ENCODE results near the gene CNPY3.

Gene CNPY3

GRCh38 chr6:42984924-42985475 is 55.7 kb downstream of the CNPY3 start:
- DNase-seq = no peak

GRCh38 chr6:42987533-42988451 is 58.5 kb downstream of the CNPY3 start:
- no peak for DNase-seq

GRCh38 chr6:42988486-42989020 is 59.3 kb downstream of the CNPY3 start:
- no peak for DNase-seq
